ENCODE results near the gene TEX264. TPM values are rescaled to one million over a fixed set of nuclear protein-coding genes. Genes with fewer than 3 reads are reported as not detected.

TEX264 gene
- total and polyA plus RNA-seq, 2 experiments from 2014 or later, result 10.0 to 13.3 TPM

DNA sequence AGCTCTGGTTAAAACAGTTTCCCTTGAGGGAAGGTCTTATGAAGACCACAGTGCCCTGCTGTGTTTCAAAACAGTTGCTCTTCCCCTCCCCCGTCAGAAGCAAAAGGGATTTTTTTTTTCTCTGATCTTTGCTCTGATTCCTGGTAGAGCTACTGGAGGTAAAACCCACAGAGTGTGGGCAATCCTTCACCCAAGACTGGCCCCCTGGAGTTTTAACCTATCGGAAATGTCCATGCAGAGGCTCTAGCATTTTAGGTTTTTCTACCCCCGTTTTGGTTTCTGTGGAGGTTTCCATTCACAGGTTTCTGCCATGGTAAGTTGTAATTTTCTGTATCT is 63.5 kb downstream of the TEX264 start:
- H3K27me3 Mint-ChIP-seq (ENCODE audit: insufficient read depth, low read depth, poor library complexity), result peaks cover 12% of the 10 kb centered on the region
- peaks cover 21% of the 10 kb centered on the region; the same call in 1 of the 2 replicates for H3K4me1 ChIP-seq (ENCODE audit: insufficient read depth)
- peak; percentile 32 for DNase-seq (ENCODE audit: low spot score)
- H3K27me3 ChIP-seq (ENCODE audit: insufficient read depth), result no peaks in the 10 kb centered on the region
- no peaks in the 10 kb centered on the region for H3K79me2 ChIP-seq (replicated peaks; ENCODE audit: insufficient read depth)
- H3K9me2 ChIP-seq (ENCODE audit: insufficient read depth), result no peaks in the 10 kb centered on the region
- peak overlapping the region; percentile 75; the same call in 1 of the 2 replicates for H3K27ac Mint-ChIP-seq
- ATAC-seq, result peak; percentile 53
- H3K9me3 Mint-ChIP-seq, result peaks cover 6% of the 10 kb centered on the region; the same call in 2 of the 3 replicates
- H3K4me3 ChIP-seq, result no peak overlapping the region
- 0 out of 2 replicates have a peak overlapping the region, but pooled peaks have one; percentile 16 for H3K27ac ChIP-seq (ENCODE audit: low read depth)
- peak overlapping the region; percentile 85 for H2AFZ ChIP-seq
- TF ChIP-seq NANOG (IDR thresholded peaks at IDR 0.05; ENCODE audit: borderline replicate concordance) (no peak), POLR2AphosphoS5 (IDR thresholded peaks at IDR 0.05; ENCODE audit: low read depth) (no peak), ZNF114 (CRISPR knock-in tag; IDR thresholded peaks at IDR 0.05) (no peak), STAT1 (IDR thresholded peaks at IDR 0.05; ENCODE audit: unreplicated experiment) (no peak), JUNB (IDR thresholded peaks at IDR 0.05; ENCODE audit: unreplicated experiment) (no peak), EZH2phosphoT487 (IDR thresholded peaks at IDR 0.05; ENCODE audit: unreplicated experiment) (no peak), ZNF331 (CRISPR knock-in tag; IDR thresholded peaks at IDR 0.05; ENCODE audit: low read depth) (no peak), EZH2 (IDR thresholded peaks at IDR 0.05; ENCODE audit: low read depth, unreplicated experiment) (no peak), CREB1 (CRISPR knock-in tag; IDR thresholded peaks at IDR 0.05; ENCODE audit: low read depth) (no peak)
- TF ChIP-seq, protein P1, sequence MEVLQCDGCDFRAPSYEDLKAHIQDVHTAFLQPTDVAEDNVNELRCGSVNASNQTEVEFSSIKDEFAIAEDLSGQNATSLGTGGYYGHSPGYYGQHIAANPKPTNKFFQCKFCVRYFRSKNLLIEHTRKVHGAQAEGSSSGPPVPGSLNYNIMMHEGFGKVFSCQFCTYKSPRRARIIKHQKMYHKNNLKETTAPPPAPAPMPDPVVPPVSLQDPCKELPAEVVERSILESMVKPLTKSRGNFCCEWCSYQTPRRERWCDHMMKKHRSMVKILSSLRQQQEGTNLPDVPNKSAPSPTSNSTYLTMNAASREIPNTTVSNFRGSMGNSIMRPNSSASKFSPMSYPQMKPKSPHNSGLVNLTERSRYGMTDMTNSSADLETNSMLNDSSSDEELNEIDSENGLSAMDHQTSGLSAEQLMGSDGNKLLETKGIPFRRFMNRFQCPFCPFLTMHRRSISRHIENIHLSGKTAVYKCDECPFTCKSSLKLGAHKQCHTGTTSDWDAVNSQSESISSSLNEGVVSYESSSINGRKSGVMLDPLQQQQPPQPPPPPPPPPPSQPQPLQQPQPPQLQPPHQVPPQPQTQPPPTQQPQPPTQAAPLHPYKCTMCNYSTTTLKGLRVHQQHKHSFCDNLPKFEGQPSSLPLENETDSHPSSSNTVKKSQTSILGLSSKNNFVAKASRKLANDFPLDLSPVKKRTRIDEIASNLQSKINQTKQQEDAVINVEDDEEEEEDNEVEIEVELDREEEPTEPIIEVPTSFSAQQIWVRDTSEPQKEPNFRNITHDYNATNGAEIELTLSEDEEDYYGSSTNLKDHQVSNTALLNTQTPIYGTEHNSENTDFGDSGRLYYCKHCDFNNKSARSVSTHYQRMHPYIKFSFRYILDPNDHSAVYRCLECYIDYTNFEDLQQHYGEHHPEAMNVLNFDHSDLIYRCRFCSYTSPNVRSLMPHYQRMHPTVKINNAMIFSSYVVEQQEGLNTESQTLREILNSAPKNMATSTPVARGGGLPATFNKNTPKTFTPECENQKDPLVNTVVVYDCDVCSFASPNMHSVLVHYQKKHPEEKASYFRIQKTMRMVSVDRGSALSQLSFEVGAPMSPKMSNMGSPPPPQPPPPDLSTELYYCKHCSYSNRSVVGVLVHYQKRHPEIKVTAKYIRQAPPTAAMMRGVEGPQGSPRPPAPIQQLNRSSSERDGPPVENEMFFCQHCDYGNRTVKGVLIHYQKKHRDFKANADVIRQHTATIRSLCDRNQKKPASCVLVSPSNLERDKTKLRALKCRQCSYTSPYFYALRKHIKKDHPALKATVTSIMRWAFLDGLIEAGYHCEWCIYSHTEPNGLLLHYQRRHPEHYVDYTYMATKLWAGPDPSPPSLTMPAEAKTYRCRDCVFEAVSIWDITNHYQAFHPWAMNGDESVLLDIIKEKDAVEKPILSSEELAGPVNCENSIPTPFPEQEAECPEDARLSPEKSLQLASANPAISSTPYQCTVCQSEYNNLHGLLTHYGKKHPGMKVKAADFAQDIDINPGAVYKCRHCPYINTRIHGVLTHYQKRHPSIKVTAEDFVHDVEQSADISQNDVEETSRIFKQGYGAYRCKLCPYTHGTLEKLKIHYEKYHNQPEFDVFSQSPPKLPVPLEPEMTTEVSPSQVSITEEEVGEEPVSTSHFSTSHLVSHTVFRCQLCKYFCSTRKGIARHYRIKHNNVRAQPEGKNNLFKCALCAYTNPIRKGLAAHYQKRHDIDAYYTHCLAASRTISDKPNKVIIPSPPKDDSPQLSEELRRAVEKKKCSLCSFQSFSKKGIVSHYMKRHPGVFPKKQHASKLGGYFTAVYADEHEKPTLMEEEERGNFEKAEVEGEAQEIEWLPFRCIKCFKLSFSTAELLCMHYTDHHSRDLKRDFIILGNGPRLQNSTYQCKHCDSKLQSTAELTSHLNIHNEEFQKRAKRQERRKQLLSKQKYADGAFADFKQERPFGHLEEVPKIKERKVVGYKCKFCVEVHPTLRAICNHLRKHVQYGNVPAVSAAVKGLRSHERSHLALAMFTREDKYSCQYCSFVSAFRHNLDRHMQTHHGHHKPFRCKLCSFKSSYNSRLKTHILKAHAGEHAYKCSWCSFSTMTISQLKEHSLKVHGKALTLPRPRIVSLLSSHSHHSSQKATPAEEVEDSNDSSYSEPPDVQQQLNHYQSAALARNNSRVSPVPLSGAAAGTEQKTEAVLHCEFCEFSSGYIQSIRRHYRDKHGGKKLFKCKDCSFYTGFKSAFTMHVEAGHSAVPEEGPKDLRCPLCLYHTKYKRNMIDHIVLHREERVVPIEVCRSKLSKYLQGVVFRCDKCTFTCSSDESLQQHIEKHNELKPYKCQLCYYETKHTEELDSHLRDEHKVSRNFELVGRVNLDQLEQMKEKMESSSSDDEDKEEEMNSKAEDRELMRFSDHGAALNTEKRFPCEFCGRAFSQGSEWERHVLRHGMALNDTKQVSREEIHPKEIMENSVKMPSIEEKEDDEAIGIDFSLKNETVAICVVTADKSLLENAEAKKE (CRISPR knock-in tag; IDR thresholded peaks at IDR 0.05), result no peak
- TF ChIP-seq, protein P2, sequence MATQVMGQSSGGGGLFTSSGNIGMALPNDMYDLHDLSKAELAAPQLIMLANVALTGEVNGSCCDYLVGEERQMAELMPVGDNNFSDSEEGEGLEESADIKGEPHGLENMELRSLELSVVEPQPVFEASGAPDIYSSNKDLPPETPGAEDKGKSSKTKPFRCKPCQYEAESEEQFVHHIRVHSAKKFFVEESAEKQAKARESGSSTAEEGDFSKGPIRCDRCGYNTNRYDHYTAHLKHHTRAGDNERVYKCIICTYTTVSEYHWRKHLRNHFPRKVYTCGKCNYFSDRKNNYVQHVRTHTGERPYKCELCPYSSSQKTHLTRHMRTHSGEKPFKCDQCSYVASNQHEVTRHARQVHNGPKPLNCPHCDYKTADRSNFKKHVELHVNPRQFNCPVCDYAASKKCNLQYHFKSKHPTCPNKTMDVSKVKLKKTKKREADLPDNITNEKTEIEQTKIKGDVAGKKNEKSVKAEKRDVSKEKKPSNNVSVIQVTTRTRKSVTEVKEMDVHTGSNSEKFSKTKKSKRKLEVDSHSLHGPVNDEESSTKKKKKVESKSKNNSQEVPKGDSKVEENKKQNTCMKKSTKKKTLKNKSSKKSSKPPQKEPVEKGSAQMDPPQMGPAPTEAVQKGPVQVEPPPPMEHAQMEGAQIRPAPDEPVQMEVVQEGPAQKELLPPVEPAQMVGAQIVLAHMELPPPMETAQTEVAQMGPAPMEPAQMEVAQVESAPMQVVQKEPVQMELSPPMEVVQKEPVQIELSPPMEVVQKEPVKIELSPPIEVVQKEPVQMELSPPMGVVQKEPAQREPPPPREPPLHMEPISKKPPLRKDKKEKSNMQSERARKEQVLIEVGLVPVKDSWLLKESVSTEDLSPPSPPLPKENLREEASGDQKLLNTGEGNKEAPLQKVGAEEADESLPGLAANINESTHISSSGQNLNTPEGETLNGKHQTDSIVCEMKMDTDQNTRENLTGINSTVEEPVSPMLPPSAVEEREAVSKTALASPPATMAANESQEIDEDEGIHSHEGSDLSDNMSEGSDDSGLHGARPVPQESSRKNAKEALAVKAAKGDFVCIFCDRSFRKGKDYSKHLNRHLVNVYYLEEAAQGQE (IDR thresholded peaks at IDR 0.05; ENCODE audit: unreplicated experiment), result no peak
- TF ChIP-seq, protein P3, sequence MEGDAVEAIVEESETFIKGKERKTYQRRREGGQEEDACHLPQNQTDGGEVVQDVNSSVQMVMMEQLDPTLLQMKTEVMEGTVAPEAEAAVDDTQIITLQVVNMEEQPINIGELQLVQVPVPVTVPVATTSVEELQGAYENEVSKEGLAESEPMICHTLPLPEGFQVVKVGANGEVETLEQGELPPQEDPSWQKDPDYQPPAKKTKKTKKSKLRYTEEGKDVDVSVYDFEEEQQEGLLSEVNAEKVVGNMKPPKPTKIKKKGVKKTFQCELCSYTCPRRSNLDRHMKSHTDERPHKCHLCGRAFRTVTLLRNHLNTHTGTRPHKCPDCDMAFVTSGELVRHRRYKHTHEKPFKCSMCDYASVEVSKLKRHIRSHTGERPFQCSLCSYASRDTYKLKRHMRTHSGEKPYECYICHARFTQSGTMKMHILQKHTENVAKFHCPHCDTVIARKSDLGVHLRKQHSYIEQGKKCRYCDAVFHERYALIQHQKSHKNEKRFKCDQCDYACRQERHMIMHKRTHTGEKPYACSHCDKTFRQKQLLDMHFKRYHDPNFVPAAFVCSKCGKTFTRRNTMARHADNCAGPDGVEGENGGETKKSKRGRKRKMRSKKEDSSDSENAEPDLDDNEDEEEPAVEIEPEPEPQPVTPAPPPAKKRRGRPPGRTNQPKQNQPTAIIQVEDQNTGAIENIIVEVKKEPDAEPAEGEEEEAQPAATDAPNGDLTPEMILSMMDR (conservative IDR thresholded peaks at IDR 0.05; ENCODE audit: low read depth in 2 of 2), result no peak
- TF ChIP-seq, protein P4, sequence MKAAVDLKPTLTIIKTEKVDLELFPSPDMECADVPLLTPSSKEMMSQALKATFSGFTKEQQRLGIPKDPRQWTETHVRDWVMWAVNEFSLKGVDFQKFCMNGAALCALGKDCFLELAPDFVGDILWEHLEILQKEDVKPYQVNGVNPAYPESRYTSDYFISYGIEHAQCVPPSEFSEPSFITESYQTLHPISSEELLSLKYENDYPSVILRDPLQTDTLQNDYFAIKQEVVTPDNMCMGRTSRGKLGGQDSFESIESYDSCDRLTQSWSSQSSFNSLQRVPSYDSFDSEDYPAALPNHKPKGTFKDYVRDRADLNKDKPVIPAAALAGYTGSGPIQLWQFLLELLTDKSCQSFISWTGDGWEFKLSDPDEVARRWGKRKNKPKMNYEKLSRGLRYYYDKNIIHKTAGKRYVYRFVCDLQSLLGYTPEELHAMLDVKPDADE (IDR thresholded peaks at IDR 0.05), result no peak
- no peaks in the 10 kb centered on the region for H4K20me1 ChIP-seq (replicated peaks; ENCODE audit: insufficient read depth)
- H3K36me3 Mint-ChIP-seq (ENCODE audit: low read depth), result no peaks in the 10 kb centered on the region
- H3K4me2 ChIP-seq, result no peak overlapping the region; the same call in 1 of the 2 replicates
- H3K4me3 Mint-ChIP-seq, result no peak overlapping the region
- H3K36me3 ChIP-seq (ENCODE audit: insufficient read depth), result no peaks in the 10 kb centered on the region
- peaks cover 27% of the 10 kb centered on the region for H3K4me1 Mint-ChIP-seq
- H3F3A ChIP-seq (replicated peaks; ENCODE audit: low read depth), result no peaks in the 10 kb centered on the region

All from GM23338 (cell line).